Activated naive CD4-positive, alpha-beta T cell treated with anti-CD3 and anti-CD28 coated beads, Interleukin-2, amount 50 U/mL, for 24 hours (primary cell): Measurements from ENCODE around the gene SARS2.
"Not testable (repeated sequence)": the region's sequence is repeated elsewhere in the genome, so short reads cannot be mapped to it uniquely, and the experiment has no call there.

Experiments used
- H3K27ac Mint-ChIP-seq: one replicate; pipeline ENCODE4 v1.8.0; 2021; ENCODE audit warnings: mild to moderate bottlenecking, mixed read lengths
- H3K27me3 Mint-ChIP-seq: one replicate; pipeline ENCODE4 v1.8.0; 2021; ENCODE audit warnings: mixed read lengths
- H3K36me3 Mint-ChIP-seq: one replicate; pipeline ENCODE4 v1.8.0; 2021; ENCODE audit warnings: mixed read lengths
- H3K4me1 Mint-ChIP-seq: one replicate; pipeline ENCODE4 v1.8.0; 2021; ENCODE audit warnings: mixed read lengths
- H3K4me3 Mint-ChIP-seq: one replicate; pipeline ENCODE4 v1.8.0; 2021; ENCODE audit warnings: mild to moderate bottlenecking, mixed read lengths
- H3K9me3 Mint-ChIP-seq: one replicate; pipeline ENCODE4 v1.8.0; 2021; ENCODE audit warnings: mixed read lengths

SARS2 gene

DNA sequence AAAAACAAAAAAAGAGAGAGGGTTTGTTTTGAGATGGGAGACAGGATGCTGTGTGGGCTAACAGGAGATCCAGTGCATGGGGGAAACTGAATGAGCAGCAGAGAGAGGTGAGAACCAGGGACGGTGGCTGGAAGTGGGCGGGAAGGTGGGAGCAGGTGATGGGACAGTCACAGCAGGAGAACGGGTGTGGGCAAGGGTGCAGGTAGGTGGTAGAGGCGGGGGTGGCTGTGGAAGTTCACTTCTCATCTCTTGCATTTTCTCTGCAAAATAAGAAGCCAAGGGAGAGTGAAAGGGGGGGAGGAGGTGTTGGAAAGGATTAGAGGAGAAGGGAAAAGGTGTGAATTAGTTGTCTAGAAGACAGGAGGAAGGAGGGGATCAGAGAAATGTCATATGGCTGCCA is 23.1 kb upstream of the SARS2 start:
- Mint-ChIP-seq H3K27ac (no peak overlapping the region), H3K4me3 (no peak overlapping the region), H3K9me3 (no peaks in the 10 kb centered on the region), H3K36me3 (no peaks in the 10 kb centered on the region), H3K27me3 (peaks cover 10% of the 10 kb centered on the region), H3K4me1 (peaks cover 16% of the 10 kb centered on the region)

DNA sequence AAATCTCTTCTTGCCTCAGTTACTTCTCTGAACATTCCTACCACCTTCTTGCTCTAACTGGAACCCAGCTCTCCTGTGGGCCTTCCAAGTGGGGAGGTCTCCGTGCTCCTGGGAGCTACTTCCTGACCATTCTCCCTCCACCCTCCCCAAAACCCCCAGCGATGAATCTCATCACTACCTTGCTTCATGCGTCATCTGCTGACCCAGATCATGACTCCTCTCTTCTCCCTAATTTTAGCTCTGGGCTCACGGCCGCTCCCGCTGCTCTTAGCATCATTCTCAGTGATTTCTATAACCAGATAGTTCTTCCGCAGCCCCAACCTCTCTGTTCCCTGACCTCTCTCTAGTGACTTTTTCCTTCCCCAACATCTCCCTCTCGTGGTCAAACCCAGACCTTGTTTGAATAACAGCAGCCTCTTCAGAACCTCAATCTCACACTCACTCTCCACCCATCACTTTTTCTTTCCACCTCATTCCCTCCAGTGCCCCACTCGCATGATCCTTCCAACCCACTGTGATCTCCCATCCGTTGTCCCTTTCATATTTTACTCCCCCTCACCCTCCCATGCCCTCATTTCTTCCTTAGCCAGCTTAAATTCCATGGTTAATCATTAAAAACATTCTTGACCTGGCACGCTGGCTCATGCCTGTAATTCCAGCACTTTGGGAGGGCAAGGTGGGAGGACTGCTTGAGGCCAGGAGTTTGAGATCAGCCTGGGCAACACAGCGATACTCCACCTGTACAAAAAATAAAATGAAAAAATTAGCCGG is 22.0 kb upstream of the SARS2 start:
- Mint-ChIP-seq H3K4me3 (no peak overlapping the region), H3K27ac (peak overlapping the region; percentile 42), H3K36me3 (no peaks in the 10 kb centered on the region), H3K9me3 (no peaks in the 10 kb centered on the region), H3K27me3 (peaks cover 10% of the 10 kb centered on the region), H3K4me1 (peaks cover 16% of the 10 kb centered on the region)

DNA sequence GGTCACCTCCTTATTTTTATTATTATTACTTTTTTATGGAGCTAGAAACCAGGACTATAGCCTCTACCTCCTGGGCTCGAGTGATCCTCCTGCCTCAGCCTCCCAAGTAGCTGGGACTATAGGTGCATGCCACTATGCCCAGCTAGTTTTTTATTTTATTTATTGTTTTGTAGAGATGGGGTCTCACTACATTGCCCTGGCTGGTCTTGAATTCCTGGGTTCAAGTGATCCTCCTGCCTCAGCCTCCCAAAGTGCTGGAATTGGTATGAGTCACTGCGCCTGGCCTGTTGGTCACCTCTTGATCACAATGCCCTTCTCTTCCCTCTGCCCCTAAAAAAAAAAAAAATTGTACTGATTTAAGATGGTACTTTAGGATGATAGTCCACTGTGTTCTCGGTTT is 20.6 kb upstream of the SARS2 start:
- Mint-ChIP-seq H3K27ac (no peak overlapping the region), H3K4me3 (no peak overlapping the region), H3K4me1 (peaks cover 16% of the 10 kb centered on the region), H3K27me3 (peaks cover 10% of the 10 kb centered on the region), H3K9me3 (no peaks in the 10 kb centered on the region), H3K36me3 (no peaks in the 10 kb centered on the region)

DNA sequence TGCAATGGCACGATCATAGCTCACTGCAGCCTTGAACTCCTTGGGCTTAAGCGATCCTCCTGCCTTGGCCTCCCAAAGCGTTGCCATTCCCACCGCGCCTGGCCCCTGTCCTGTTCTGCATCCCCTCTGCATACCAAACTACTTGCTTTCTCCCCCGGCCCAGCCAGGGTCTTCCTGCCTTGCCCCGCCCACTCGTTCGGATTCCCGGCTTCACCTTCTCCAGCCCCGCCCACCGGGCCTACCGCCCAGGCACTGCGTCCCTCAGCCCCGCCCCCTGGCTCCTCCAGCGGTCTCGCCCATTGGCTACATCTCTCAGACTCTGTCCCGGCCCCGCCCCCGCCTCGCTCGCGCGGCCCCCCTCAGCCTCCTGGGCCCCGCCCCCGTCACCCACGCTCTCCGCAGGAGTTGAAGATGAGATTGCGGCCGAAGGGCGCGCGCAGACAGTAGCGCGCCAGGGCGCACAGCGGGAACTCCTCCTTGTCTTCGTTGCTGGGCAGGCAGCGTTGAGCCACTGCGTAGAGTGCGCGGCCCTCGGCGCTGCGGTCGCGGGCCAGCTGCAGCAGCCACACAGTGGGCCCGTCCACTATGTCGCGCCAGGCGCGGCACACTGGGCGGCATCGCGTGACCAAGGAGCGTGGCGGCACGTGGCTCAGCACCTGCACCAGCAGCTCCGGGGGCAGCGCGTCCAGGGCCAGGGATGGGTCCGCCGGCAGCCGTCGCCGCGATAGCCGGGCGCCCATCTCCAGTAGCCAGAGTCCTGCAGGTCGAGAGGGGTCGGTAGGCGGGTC is 19.2 kb upstream of the SARS2 start:
- Mint-ChIP-seq H3K4me3 (peak overlapping the region; percentile 68), H3K27ac (no peak overlapping the region), H3K36me3 (no peaks in the 10 kb centered on the region), H3K9me3 (no peaks in the 10 kb centered on the region), H3K4me1 (peaks cover 16% of the 10 kb centered on the region), H3K27me3 (peaks cover 10% of the 10 kb centered on the region)

DNA sequence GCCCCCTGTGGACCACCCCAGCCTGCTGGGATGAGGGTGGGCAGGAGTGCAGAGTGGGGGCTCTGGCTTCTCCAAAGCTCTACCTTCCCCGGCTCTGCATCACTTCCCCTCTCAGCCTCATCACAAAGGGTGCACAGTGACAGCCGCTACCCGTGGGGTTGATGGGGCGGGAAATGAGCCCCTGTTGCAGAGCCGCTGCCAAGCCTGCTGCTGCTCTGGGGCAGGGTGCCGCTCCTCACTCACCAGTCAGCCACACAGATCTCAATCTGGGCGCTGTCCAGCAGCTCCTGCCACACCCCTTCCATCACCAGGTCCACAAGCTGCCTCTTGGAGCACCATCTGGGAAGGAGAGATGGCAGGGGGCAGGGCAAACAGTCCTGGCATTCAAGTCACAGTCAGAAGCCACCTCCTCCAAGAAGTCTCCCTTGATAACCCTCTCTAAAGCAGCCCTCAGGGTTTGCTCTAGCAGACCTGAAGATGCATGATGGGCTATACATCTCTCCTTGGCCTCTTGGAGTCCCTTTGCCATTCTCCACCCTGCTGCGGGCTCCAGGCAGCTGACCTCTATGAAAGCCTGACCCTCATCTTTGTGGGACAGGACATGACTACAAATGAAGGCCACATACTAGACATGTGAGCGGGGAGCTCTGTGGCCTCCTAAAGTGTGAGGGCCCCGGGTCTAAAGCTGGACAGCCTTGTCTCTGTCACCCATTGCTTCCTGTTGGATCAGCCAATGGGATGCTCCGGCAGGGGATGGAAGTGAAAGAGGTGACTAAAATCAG is 15.9 kb upstream of the SARS2 start:
- no peaks in the 10 kb centered on the region for H3K9me3 Mint-ChIP-seq
- H3K4me3 Mint-ChIP-seq = no peak overlapping the region
- H3K27me3 Mint-ChIP-seq = no peaks in the 10 kb centered on the region
- H3K36me3 Mint-ChIP-seq = no peaks in the 10 kb centered on the region
- H3K4me1 Mint-ChIP-seq = peaks cover 15% of the 10 kb centered on the region
- no peak overlapping the region for H3K27ac Mint-ChIP-seq

DNA sequence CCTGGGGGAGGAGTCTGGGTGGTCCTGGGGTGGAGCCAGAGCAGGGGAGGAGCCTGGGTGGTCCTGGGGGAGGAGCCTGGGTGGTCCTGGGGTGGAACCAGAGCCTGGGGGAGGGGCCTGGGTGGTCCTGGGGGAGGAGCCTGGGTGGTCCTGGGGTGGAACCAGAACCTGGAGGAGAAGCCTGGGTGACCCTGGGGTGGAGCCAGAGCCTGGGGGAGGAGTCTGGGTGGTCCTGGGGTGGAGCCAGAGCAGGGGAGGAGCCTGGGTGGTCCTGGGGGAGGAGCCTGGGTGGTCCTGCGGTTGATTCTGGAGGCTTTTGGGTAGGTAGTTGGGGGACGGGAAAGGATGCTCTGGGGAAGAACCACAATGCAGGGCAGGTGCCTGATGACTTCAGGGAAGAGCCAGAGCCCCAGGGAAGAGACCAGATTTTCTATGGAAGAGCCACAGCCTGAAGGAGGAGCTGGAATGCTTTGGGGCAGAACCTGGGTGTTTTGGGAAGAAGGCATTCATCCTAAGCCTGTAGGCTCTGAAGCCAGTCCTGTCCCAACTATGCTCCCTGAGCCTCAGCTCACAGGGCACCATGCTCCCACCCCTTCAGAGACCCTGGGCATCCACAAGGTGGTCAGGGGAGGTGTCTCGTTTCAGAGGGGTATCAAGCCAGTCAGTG is 15.1 kb upstream of the SARS2 start:
- no peak overlapping the region for H3K27ac Mint-ChIP-seq

DNA sequence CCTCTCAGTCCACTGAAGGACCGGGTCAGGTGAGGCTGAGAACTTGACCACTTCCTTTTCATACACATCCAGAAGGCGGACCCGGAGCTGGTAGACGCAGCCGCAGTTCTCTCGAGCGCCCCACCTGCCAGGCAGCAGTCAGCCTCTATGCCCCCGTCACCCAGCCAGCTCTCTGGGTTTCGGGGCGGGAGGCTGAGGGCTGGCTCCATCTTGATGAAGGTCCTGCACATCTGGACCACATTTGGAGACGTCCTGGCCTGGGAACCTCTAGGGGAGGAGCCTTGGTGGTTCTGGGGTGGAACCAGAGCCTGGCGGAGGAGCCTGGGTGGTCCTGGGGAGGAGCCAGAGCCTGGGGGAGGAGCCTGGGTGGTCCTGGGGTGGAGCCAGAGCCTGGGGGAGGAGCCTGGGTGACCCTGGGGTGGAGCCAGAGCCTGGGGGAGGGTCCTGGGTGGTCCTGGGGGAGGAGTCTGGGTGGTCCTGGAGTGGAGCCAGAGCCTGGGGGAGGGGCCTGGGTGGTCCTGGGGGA is 14.5 kb upstream of the SARS2 start:
- H3K4me3 Mint-ChIP-seq = no peak overlapping the region
- H3K27me3 Mint-ChIP-seq = peaks cover 1% of the 10 kb centered on the region
- H3K4me1 Mint-ChIP-seq = peaks cover 14% of the 10 kb centered on the region
- H3K36me3 Mint-ChIP-seq = no peaks in the 10 kb centered on the region
- H3K9me3 Mint-ChIP-seq = no peaks in the 10 kb centered on the region
- no peak overlapping the region for H3K27ac Mint-ChIP-seq

More for the DNA sequence above, 15.1 kb upstream of the SARS2 start:
- peaks cover 19% of the 10 kb centered on the region for H3K4me1 Mint-ChIP-seq
- no peaks in the 10 kb centered on the region for H3K36me3 Mint-ChIP-seq
- H3K27me3 Mint-ChIP-seq = peaks cover 1% of the 10 kb centered on the region
- H3K9me3 Mint-ChIP-seq = no peaks in the 10 kb centered on the region
- H3K4me3 Mint-ChIP-seq = no peak overlapping the region

DNA sequence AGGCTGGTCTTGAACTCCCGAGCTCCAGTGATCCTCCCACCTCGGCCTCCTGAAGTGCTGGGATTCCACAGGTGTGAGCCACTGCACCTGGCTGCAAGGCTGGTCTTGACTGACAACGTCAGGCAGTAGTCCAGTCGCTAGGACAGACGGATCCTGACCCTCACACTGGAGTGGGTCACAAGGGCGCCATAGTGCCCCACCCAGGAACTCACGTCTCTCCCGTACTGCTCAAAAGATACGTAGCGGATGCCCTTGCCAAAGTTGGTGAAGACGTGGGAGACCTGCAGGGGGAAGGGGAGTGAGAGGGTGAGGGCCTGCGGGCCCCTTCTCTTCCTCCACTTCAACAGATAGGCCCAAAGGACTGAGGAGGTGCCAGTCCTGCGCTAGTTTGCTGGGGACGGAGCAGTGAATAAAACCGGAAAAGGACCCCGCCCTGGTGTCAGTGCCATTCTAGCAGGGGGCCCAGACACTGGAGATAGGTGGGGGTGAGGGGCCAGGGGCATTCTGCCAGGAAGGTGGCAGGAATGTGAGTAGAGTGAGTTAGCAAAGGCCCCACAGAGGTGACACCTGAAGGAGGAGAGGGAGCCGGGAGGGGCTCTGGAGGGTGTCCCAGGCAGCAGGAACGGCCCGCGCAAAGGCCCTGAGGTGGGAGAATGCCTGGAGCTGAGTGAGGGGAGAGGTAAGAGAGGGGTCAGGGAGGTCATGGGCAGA is 12.1 kb upstream of the SARS2 start:
- Mint-ChIP-seq H3K9me3 (no peaks in the 10 kb centered on the region), H3K27me3 (peaks cover 1% of the 10 kb centered on the region), H3K27ac (peak overlapping the region; percentile 17), H3K4me1 (peaks cover 9% of the 10 kb centered on the region), H3K4me3 (no peak overlapping the region), H3K36me3 (no peaks in the 10 kb centered on the region)

DNA sequence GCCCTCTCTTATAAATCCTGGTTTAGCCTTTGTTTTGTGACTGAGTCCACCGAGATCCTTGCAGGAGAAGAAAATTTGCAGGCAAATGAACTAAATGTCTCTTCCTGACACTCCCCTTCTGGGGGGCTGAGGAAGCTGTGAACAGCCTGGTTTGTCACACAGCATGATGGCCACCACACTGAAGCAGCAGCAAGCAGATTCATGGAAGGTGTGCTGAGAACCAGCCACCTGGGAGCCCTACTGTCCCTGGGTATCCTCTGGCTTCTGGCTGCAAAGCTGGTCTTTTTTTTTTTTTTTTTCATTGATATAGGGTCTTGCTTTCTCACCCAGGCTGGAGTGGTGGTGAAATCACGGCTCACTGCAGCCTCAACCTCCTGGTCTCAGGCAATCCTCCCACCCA is 11.4 kb upstream of the SARS2 start:
- H3K4me1 Mint-ChIP-seq = peaks cover 9% of the 10 kb centered on the region
- H3K36me3 Mint-ChIP-seq = no peaks in the 10 kb centered on the region
- H3K9me3 Mint-ChIP-seq = no peaks in the 10 kb centered on the region
- H3K27ac Mint-ChIP-seq = no peak overlapping the region
- no peak overlapping the region for H3K4me3 Mint-ChIP-seq
- H3K27me3 Mint-ChIP-seq = peaks cover 1% of the 10 kb centered on the region

DNA sequence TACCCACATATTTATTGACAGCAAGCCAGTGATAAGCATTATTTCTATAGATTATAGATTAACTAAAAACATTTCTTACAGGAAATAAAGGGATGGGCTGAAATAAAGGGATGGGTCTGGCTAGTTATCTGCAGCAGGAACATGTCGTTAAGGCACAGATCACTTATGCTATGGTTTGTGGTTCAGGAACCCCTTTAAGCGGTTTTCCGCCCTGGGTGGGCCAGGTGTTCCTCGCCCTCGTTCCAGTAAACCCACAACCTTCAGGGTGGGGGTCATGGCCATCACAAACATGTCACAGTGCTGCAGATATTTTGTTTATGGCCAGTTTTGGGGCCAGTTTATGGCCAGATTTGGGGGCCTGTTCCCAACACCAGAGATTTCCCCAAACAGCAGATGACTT is 10.9 kb upstream of the SARS2 start:
- not testable (repeated sequence) for H3K4me1 Mint-ChIP-seq, H3K27me3 Mint-ChIP-seq, H3K4me3 Mint-ChIP-seq, H3K9me3 Mint-ChIP-seq, H3K36me3 Mint-ChIP-seq, H3K27ac Mint-ChIP-seq

DNA sequence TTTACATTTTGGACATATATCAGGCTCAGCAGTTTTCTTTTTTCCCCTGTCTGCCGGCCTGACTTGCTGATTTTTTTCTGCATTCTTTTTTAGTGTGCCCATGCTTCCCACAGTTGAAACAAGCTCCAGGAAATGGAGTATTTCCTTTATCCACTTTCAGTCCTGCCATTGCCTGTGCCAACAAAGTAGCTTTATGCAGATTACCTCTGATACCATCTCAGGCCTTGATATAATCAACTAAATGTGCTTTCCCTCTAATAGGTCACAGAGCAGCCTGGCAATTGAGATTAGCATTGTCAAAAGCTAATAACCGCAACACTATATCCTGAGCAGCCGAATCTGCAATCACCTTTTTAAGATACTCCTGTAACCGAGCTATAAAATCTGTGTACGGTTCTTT is 9.4 kb upstream of the SARS2 start:
- Mint-ChIP-seq H3K4me3 (no peak overlapping the region), H3K27ac (no peak overlapping the region), H3K36me3 (peaks cover 7% of the 10 kb centered on the region)

DNA sequence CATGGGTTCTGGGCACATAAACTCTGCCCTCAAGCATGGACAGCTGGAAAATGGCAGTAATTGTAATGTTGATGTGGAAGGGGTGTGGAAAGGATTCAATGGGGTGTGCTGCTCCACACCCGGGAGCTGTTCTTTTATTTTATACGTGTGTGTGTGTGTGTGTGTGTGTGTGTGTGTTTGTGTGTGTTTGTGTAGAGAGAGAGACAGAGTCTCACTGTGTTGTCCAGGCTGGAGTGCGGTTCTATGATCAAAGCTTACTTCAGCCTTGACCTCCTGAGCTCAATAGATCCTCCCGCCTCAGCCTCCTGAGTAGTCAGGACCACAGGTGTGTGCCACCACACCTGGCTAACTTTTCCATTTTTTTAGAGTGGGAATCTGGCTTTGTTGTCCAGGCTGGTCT is 3.0 kb upstream of the SARS2 start:
- peaks cover 29% of the 10 kb centered on the region for H3K4me1 Mint-ChIP-seq
- no peaks in the 10 kb centered on the region for H3K9me3 Mint-ChIP-seq
- peak overlapping the region; percentile 42 for H3K4me3 Mint-ChIP-seq
- peaks cover 16% of the 10 kb centered on the region for H3K36me3 Mint-ChIP-seq
- no peaks in the 10 kb centered on the region for H3K27me3 Mint-ChIP-seq
- no peak overlapping the region for H3K27ac Mint-ChIP-seq

More for the DNA sequence above, 9.4 kb upstream of the SARS2 start:
- H3K4me1 Mint-ChIP-seq = peaks cover 9% of the 10 kb centered on the region
- no peaks in the 10 kb centered on the region for H3K9me3 Mint-ChIP-seq
- peaks cover 1% of the 10 kb centered on the region for H3K27me3 Mint-ChIP-seq

DNA sequence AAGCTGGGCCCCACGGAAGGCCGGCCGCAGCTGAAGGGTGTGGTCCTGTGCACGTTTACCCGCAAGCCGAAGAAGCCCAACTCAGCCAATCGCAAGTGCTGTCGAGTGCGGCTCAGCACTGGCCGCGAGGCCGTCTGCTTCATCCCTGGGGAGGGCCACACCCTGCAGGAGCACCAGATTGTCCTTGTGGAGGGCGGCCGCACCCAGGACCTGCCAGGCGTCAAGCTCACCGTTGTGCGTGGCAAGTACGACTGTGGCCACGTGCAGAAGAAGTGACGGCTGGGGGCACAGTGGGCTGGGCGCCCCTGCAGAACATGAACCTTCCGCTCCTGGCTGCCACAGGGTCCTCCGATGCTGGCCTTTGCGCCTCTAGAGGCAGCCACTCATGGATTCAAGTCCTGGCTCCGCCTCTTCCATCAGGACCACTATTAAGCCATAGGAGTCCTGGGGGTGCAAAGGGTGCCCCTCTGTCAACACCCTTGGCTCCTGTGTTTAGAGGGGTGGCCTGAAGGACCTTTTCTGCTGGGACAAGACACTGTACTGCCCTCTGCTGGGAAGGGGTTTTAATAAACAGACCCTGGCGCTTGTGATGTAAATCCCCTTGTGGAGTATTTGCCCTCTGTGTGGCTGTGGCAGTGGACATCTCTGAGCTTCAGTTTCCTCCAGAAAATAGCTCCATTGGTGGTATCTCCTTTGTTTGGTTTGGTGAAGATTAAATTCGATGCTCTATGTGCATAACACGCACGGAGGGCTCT is 2.0 kb upstream of the SARS2 start:
- H3K27ac Mint-ChIP-seq = no peak overlapping the region
- H3K9me3 Mint-ChIP-seq = no peaks in the 10 kb centered on the region
- no peaks in the 10 kb centered on the region for H3K27me3 Mint-ChIP-seq
- peak overlapping the region; percentile 69 for H3K4me3 Mint-ChIP-seq
- peaks cover 17% of the 10 kb centered on the region for H3K36me3 Mint-ChIP-seq
- peaks cover 31% of the 10 kb centered on the region for H3K4me1 Mint-ChIP-seq

DNA sequence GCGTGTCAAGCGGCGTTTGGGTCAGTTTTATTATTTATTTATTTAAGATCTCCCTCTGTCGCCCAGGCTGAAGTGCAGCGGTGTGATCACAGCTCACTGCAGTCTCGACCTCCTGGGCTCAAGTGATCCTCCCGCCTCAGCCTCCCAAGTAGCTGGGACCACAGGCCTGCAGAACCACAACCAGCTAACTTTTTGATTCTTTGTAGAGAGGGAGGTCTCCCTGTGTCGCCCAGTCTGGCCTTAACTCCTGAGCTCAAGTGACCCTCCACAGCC is 894 bp upstream of the SARS2 start:
- H3K36me3 Mint-ChIP-seq = peaks cover 17% of the 10 kb centered on the region

More for the DNA sequence above, 894 bp upstream of the SARS2 start:
- no peaks in the 10 kb centered on the region for H3K27me3 Mint-ChIP-seq
- H3K27ac Mint-ChIP-seq = peak overlapping the region; percentile 95
- no peaks in the 10 kb centered on the region for H3K9me3 Mint-ChIP-seq
- H3K4me3 Mint-ChIP-seq = peak overlapping the region; percentile 99
- H3K4me1 Mint-ChIP-seq = peaks cover 31% of the 10 kb centered on the region
